ENCODE results near the gene CTSZ. TPM values are rescaled to one million over a fixed set of nuclear protein-coding genes. Genes with fewer than 3 reads are reported as not detected.

The CTSZ gene
- total RNA-seq, 2 donors from 2014 or later, result 117 to 152 TPM

- Histone ChIP-seq H3K4me1 (peaks cover 0 to 64% of the 10 kb centered on the region in 2 donors), H3K36me3 (no peaks in the 10 kb centered on the region), H3K27ac (peak overlapping the region; percentile 20 to 41), H3K9me3 (no peaks in the 10 kb centered on the region), H3K4me3 (no peak overlapping the region), H3K27me3 (no peaks in the 10 kb centered on the region)
- TF ChIP-seq, protein P1, sequence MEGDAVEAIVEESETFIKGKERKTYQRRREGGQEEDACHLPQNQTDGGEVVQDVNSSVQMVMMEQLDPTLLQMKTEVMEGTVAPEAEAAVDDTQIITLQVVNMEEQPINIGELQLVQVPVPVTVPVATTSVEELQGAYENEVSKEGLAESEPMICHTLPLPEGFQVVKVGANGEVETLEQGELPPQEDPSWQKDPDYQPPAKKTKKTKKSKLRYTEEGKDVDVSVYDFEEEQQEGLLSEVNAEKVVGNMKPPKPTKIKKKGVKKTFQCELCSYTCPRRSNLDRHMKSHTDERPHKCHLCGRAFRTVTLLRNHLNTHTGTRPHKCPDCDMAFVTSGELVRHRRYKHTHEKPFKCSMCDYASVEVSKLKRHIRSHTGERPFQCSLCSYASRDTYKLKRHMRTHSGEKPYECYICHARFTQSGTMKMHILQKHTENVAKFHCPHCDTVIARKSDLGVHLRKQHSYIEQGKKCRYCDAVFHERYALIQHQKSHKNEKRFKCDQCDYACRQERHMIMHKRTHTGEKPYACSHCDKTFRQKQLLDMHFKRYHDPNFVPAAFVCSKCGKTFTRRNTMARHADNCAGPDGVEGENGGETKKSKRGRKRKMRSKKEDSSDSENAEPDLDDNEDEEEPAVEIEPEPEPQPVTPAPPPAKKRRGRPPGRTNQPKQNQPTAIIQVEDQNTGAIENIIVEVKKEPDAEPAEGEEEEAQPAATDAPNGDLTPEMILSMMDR (IDR thresholded peaks at IDR 0.05), result no peak
- DNase-seq (ENCODE audit: low spot score), result peak; percentile 70
These were observed 4.2 kb upstream of the CTSZ start for GRCh38 chr20:59010995-59011873.

DNA sequence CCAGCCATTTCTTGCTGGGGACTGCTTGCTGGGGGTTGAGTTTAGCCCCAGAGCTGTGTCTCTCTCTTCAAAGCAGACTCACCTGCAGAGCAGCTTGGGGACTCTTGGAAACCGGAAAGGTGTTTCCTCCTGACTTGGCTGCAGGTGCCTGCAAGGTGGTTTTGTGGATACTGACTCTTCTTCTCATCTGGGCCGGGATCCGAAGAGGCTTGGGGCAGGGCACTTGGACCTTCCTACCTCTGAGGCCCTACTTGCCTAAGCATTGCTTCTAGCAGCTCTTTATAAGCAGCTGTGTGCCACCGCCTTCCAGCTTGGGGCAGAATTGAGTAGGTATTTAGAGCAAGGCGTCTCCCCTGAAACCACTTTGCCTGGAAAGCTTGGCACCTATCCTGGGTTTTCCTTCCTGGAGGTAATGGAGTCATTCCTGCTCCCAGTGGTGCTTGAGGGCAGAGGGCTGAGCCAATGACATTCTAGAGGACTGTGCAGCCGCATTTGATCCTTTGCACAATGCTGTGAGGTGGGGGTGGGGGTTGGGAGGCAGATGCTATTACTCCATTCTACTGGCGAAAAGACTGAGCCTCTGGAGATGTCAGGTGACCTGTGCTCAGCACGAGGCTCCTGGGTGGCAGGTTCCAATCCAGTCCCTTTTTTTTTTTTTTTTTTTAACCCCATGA lies 3.4 kb upstream of the CTSZ start:
- H3K4me1 ChIP-seq, result peaks cover 0 to 69% of the 10 kb centered on the region in 2 donors

GRCh38 chr20:59008715-59009336 lies 1.8 kb upstream of the CTSZ start:
- H3K9me3 ChIP-seq, result no peaks in the 10 kb centered on the region
- H3K36me3 ChIP-seq, result peaks cover 7% of the 10 kb centered on the region
- H3K4me1 ChIP-seq, result peaks cover 0 to 69% of the 10 kb centered on the region in 2 donors
- DNase-seq (ENCODE audit: low spot score), result no peak
- no peak overlapping the region for H3K4me3 ChIP-seq
- H3K27ac ChIP-seq, result no peak overlapping the region
- H3K27me3 ChIP-seq, result no peaks in the 10 kb centered on the region
- TF ChIP-seq, protein P1 (IDR thresholded peaks at IDR 0.05), result no peak

More for the DNA sequence above, 3.4 kb upstream of the CTSZ start:
- Histone ChIP-seq H3K36me3 (no peaks in the 10 kb centered on the region), H3K27me3 (no peaks in the 10 kb centered on the region), H3K4me3 (no peak overlapping the region), H3K9me3 (no peaks in the 10 kb centered on the region), H3K27ac (peak overlapping the region; percentile 20 to 41)
- TF ChIP-seq, protein P1 (IDR thresholded peaks at IDR 0.05), result no peak
- DNase-seq (ENCODE audit: low spot score), result peak; percentile 52

- DNase-seq (ENCODE audit: low spot score), result no peak
- H3K4me1 ChIP-seq, result peaks cover 0 to 78% of the 10 kb centered on the region in 2 donors
- H3K9me3 ChIP-seq, result no peaks in the 10 kb centered on the region
- TF ChIP-seq, protein P1 (IDR thresholded peaks at IDR 0.05), result no peak
- peak overlapping the region; percentile 89 to 92 for H3K27ac ChIP-seq
- H3K36me3 ChIP-seq, result peaks cover 15% of the 10 kb centered on the region
- H3K4me3 ChIP-seq, result peak overlapping the region; percentile 86 to 93
- H3K27me3 ChIP-seq, result no peaks in the 10 kb centered on the region
These were observed 834 bp upstream of the CTSZ start for GRCh38 chr20:59007665-59008511.
